IPS-NIHi7 (cell line): Measurements from ENCODE around the gene CCDC86.

ENCODE experiments used
- DNase-seq: peaks from one replicate; pipeline ENCODE4 v3.0.0; 2012; ENCODE audit warnings: mixed read lengths; ENCODE audit errors: extremely low spot score

CCDC86 gene

DNA sequence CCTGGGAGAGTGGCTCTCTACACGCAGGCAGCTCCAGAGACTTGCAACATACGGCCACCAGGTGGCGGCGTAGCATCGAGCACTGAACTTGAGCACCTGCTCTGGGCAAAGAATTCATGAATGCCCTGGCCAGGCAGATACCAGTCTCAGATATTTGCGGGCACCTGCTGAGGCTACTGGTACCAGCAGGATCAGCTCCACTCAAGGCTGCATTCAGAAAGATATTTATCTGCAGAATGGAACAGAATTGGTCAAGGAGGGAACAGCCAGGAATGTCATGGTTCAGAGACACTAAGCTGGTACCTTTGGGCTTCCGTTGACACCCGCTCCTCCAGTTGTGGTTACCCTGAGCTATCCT lies 10.8 kb upstream of the CCDC86 start:
- DNase-seq, result peak; percentile 87

DNA sequence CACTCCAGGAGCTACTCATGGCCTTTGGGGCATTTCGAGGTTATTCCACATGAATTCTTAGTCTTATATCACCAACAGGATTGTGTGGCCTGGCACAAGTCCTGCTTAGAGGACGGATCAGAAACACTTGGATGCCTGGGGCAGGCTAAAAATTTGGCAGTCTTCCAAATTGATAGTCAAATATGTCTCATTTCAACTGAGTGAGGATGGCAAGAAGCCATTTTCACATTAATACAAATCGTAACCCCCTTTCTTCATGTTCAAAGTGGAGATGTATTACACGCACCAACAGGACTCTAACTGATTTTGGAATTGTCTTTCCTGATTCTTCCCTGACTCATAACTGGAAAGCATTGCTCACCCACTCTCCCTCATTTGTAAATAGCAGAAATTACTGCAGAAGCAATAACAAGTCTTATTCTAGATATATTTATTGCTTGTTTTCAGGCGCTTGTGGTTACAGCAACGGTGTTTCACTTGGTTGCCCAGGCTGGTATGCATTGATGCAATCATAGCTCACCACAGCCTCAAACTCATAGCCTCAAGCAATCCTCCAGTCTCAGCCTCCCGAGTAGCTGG lies 10.3 kb upstream of the CCDC86 start:
- DNase-seq, result no peak

DNA sequence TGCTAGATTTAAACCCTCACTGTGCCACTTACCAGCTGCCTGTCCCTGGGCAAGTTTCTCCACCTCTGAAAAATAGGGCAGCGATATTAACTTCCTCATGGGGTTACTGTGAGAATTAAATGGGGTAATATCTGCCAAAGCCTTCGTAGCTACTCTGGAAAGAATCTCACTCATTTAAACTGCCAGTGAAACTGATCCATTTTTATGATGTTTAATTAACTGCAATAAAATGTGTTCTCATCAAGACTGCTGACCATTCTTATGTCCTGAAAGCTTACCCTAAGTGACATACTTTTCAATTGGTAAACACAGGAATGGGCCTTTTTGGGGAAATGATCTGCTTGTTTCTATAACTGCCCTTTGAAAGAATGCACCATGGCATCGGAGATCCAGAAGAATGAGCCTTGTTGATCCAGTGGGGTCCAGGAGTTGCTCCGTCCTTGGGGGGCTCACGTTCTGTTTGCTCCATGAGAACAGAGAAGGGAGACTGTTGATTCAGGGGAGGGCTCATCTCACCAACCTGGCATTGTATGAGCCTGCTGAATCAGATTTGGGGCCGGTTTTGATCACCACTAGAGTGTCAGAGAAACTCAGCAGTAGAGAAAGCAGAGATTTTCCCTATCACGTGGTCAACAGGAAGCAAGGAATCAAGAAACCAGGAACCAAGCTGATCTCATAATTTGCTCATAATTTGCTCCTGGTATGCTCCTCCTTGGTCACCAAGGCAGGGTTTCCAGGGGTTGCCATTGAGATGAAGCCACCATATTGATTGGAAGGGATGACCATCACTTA lies 7.0 kb upstream of the CCDC86 start:
- DNase-seq, result no peak

DNA sequence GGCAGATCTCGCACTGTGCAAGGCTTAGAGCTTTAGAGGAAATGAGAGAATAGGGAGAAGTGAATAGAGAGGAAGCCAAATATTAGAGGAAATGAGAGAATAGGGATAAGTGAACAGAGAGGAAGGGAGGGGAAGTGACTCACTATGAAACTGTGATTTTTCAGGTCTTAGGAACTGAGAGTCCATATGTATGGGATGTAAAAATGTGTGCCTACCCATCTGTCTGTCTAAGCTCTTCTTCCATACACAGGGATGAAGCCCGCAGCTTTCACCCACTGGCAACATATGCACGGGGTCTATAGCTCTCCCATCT lies 6.4 kb upstream of the CCDC86 start:
- DNase-seq, result no peak

DNA sequence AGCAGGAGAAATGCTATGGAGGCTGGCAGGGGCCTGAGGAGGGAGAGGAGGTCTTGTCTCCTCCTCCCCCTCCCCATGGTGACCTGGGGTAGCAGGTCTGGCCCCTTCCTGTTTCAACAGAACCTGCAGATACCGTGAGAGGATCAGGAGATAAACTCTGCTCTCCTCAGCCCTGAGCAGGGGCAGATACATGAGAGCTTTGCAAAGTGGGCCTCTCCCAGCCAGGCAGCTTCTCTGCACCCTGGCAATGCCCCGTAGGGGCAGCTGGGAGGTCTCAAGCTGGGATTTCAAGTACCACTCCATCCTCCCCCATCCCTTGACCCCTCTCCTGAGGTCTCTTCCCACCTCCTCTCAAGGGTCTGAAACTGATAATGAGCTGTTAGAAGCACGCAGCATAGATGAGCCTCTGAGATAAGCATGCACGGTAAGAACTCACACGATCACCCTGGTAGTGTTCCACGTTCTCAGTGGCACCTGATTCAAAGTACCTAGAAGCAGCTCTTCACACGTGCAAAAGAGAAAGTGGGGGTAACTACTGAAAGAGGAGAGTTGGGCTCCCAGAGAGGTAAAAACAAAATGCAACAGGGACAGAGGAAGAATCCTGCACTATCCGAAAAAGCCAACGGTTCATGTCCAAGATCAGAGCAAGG lies 4.9 kb upstream of the CCDC86 start:
- no peak for DNase-seq

DNA sequence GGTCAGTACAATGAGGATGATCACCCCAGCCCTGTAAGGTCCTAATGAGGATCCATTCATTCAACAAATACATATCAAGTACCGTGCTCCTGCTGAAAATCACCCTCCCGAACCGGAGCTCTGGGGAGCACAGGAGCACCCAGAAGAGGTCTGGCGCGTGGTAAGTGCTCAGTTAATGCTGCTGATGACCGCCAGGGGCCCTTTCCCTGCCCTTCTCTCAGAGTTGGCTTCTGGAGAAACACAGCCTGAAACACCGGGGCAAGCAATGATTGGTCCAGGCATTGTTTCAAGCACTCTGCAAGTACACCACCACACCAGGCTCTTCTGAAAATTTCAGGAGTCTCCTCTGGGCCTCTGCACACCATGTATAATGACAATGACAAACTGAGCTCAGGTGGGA lies 3.8 kb upstream of the CCDC86 start:
- peak; percentile 63 for DNase-seq

DNA sequence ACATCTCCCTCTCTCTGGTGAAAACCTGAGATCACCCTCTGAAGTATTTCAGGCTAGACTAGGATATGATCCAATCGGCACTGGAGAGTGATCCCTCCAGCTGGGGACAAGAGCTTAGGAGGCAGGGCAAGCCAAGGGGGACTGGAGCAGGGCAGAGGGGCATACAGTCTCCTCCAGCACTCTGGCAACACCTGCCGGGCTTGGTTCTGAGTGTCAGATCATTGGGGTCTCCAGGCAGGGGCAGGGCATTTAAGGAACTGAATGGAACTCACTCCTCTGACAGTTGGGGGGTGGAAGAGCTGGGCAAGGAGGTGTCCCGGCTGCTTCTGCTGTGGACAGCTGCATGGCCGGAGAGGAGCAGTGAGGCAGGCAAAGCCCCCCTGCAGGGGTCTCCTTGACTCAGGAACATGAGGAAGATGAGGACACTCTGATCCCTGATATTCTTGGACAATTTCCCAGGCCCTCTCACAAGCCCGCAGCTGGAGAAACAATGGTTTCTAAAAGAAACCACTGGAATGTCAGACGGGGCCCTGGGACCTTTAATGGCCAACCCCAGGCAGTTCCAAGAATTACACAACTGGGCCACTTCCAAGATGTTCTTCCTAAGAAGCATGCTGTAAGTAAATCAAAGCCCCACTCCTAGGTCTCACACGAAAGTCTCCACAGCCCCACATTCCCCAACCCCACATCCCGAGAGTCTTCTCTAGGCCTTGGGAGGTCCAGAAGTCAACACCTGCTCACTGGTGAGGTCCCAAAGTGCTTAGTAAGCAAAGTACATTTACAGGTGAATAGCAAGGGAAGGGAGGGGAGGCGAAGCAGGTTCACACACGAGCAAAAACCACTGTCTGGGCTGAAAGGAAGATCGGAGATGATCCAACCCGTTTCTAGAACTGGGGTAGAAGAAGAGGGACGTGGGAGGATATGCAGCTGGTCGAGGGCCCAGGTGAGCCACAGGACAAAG lies 1.2 kb upstream of the CCDC86 start:
- no peak for DNase-seq

DNA sequence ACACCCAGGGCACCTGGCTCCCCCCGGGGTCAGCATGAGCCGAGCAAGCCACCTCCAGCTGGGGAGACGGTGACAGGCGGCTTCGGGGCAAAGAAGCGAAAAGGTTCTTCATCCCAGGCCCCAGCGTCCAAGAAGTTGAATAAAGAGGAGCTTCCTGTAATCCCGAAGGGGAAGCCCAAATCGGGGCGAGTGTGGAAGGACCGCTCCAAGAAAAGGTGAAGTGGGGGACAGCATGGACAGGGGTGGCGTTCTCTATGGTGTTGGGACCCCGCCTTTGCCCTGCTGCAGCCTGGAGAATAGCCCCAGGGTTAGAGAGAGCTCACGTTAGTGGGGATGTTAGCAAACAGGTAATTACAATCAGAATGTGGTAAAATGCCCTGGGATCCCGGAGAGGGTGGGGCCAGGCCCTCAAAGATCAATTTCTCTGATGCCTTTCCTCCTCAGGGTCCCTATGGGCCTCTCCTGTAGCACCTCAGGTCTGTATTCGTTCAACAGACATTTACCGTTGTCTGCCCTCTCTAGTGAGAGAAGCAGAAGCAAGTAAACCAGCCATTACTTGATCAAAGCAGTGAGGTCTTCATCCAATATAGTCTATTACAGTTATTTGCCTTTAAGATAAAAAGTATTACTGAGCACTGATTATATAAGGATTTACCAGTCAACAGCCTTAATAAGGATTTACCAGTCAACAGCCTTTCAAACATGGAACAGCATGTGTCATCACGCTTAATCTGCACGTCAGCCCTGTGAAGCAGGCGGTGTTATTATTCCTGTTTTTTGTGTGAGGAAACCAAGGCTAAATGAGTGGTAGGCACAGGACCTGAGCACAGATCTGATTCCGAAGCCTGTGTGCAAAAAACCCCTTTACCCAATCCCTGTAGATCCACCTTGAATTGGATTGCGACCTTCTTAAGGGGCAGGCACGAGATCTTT lies 1.0 kb downstream of the CCDC86 start:
- DNase-seq, result no peak

DNA sequence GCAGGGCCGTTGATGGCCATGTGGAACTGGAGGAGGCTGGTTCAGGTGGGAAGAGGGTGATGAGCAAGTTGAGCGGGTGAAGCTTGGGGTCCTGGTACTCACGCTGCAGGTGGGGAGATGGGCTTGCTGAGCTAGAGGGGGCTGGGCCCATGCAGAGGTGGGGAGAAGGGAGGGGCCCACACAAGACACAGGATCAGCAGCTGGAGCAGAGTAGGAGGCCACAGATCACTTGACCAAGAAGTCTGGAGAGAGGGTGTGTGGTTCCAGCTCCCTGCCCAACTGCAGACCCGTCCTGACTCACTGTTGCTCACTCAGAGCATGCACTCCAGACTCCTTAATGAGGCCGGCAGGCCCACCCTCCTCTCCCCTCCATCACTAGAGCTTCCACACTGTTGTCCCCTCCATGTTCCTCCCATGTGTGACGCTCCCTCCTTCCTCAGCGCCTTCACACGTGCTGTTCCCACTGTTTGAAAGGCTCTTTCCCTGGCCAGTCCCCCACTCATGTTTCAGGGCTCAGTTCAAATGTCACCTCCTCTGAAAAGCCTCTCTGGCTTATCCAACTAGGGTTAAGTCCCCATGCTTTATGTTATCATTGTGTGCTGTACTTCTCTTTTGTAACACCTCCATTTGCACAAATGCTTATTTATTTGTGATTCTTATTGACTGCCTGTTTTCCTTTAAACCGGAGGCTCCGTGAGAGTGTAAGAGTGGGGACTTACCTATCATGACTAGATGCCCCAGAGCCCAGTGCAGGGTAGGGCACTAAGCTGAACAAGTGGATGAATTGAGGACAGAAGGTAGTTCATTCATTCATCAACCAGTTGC lies 2.3 kb downstream of the CCDC86 start:
- no peak for DNase-seq

DNA sequence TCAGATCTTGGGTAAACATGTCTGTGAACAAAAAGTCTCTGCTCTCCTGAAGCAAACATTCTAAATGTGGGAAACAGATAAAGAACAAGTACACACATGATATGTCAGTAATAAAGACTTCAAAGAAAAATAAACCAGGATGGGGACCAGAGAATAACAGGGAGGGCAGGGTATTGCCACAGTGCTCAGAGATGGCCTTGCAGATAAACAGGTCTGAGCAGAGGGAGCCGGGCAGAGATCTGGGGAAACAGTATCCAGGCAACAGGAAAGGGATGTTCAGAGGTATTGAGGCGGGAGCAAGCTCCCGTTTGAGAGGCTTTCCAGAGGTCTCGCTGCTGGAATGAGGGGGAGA lies 2.9 kb downstream of the CCDC86 start:
- no peak for DNase-seq

DNA sequence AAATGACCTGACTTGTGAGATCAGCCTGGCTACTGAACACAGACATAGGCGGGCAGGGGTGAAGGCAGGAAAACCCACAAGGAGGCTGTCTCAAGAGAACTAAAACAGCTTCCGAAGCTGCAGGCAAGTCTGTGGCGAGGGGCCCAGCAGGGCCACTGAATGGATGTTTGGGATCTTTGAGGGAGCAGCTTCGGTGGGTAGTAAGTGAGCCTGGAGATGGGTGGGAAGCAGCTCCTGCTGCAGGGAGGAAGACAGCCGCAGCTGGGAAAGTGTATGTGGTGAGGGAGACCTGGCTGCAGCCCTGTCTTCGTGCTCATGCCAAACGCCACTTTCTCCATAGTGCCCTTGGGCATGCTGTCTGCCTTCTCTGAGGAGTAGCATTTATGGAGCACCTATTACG lies 3.4 kb downstream of the CCDC86 start:
- DNase-seq, result no peak

DNA sequence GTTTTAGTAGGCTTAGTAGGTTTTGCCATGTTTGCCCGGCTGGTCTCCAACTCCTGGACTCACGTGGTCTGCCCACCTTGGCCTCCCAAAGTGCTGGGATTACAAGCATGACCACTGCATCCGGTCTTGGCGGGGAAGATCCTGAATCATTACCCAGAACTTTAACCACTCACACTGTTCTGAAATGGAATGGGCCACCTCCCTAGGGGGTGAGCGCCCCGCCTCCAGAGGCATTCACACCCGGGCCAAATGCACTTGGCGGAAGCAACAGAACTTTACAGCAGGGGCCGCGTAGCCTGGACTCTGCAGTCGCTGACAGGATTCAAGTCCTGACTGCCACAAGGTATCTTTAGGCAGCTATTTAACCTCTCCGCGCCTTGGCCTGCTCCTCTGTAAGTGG lies 5.4 kb downstream of the CCDC86 start:
- no peak for DNase-seq

DNA sequence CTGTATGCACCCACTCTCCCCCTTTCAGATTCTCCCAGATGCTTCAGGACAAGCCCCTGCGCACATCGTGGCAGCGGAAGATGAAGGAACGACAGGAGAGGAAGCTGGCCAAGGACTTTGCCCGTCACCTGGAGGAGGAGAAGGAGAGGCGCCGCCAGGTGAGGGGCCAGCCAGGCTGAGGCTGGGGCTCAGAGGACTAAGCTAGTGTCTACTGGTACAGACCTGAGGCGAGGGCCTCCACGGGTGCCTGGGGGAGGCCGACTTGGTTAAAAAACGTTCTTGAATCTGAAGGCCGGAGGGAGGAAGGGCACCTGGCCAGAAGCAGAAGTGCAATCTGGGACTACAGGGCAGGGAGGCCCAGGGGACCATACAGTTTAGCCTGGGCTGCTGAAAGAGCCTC lies 6.0 kb downstream of the CCDC86 start:
- no peak for DNase-seq

DNA sequence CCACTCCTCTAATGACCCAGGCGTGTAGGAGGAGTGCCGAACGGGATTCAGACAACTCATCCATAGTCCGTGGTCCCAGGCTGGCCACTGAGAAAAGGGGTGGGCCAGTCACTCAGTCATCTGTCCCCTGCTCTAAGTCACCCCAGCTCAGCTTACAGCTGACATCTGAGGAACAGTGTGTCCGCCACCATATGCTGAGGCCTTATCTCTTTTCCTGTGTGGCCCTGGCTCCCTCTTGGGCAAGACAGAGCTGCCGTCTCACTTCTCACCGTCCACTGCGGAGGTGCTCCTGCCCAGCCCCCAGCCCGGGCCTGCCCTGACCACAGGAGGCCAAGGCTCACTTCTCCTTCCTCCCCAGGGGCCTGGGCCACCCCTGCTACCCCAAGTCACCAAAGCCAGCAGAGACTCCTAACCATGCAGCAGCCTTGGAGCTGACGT lies 6.8 kb downstream of the CCDC86 start:
- DNase-seq, result no peak

DNA sequence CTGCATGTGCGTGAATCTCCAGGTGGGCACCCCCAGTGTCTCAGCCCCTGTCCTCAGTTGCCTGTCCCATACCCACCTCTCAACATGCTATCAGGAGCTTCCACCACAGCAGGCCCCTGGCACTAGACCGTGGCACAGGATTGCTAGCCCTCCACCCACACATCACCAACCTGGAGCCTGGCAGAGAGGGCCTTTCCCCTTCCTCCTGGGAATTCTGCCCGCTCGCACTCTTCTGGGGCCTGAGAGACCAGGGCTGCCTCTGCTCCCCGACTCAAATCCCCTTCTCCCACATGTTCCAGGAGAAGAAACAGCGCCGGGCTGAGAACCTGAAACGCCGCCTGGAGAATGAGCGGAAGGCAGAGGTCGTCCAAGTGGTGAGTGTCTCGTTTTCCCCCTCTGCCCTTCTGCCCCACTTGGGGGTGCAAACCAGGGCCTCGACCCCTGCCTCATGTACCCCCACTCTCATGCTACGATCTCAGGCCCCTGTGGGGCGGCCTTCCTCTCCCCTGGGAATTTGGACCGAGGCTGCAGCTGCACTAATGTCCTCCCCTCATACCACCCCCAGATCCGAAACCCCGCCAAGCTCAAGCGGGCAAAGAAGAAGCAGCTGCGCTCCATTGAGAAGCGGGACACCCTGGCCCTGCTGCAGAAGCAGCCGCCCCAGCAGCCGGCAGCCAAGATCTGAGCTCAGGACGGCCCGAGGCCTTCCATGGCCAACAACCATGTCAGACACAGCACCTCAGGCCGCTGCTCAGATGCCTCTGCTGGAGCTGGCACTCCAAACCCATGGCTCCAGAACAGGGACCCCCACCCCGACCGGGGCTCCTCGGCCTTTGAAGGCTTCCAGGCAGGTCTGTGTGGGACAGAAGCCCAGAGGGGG lies 8.0 kb downstream of the CCDC86 start:
- DNase-seq, result no peak

DNA sequence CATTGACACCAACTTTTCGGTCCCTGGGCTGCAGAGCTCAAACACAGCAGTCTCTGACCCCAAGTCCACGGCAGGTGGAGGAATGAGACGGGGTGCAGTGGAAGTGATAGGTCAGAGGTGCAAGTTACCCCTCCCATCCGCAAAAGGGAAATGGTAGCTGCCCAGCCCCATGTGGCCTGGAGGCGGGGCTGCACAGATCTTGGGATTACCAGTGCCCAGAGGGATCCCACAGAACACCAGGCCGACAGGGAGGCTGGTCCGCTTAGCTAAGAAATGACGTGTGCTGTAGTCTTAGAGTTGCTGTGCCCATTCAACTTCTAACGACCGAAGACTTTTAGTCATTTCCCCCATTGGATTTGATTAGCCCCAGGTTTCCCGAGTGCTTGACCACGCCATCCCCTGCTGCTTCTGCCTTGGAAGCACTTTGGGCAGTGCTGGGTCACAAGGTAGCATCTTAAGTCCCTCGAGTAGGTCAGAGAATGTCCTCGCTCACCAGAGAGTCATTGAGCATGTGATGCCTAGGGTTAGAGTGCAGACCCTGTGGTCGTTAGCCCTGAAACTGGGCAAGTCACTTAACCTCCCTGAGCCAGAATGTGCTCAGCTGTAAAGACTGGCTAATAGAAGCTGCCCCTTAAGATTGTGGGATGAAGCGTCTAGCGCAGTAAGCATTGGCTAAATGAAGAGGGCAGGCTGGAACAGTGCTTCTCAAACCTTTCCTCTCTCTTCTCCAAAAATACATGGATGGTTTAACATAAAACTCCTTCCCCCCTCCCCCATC lies 9.6 kb downstream of the CCDC86 start:
- DNase-seq, result no peak

DNA sequence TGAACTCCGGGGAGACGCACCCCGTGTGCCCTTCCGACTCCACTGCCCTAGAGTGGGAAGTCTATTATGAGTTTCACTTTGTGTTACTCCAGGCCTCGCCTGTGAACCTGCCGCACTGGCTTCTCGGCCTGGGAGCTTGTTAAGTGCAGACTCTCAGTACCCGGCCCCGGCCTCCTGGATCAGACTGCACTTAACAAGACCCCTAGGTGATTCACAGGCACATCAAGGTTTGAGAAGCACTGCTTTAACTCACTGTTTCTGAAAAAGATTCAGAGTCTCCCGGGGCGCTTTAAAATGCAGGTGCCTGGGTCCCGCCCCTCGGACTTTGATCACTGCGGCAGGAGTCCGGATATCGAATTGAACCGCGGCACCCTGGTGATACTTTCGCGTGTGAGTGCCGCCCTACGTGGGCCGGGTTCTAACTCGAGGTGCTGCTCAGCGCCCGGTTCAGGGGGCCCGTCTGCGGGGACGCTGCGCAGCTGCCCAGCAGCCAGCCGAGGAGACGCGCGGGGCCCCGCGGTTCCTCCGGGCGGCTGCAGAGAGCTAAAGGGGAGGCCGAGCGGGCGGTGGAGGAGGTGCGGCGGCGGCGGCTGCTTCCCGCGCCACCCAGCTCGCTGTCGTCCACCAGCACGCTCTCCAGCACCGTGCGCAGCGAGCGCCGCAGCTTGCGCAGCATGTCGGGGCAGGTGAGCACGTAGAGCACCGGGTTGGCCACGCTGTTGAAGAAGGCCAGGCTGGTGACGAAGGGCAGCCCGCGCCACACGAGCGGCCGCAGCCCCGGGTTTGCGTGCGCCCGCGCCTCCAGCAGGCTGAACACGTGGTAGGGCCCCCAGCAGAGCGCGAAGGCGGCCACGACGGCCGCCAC lies 10.4 kb downstream of the CCDC86 start:
- peak; percentile 67 for DNase-seq
